Stomach (tissue), 4 donors: Measurements from ENCODE around the gene AFTPH.

ENCODE experiments used
- EP300 ChIP-seq: sonication (generic); formaldehyde crosslinking; IDR thresholded peaks from one replicate; pipeline ENCODE4 v1.6.1; 2017; ENCODE audit warnings: antibody characterized with exemption
- POLR2A ChIP-seq, 4 donors: fragments of 450-650 bp; IDR thresholded peaks; one replicate each; pipeline ENCODE4 v1.6.1; 2016; ENCODE audit warnings: antibody characterized with exemption in 4 of 4, control low read depth in 2 of 4, mild to moderate bottlenecking in 1 of 4, moderate library complexity in 1 of 4
- POLR2AphosphoS5 ChIP-seq, 3 donors: sonication (generic); formaldehyde crosslinking; IDR thresholded peaks; one replicate each; pipeline ENCODE4 v1.6.1; 2016; ENCODE audit warnings: antibody characterized with exemption in 3 of 3
- TF ChIP-seq, protein P1 (sequence below), 7 experiments: fragments of 450-650 bp in 4 of 7; fragments of 200-600 bp in 3 of 7; sonication (generic) in 3 of 7; IDR thresholded peaks; one replicate each; pipeline ENCODE4 v1.5.1; 2016 to 2019; ENCODE audit warnings: antibody characterized with exemption in 7 of 7, control low read depth in 2 of 7, mild to moderate bottlenecking in 1 of 7

- TF ChIP-seq, protein P1, sequence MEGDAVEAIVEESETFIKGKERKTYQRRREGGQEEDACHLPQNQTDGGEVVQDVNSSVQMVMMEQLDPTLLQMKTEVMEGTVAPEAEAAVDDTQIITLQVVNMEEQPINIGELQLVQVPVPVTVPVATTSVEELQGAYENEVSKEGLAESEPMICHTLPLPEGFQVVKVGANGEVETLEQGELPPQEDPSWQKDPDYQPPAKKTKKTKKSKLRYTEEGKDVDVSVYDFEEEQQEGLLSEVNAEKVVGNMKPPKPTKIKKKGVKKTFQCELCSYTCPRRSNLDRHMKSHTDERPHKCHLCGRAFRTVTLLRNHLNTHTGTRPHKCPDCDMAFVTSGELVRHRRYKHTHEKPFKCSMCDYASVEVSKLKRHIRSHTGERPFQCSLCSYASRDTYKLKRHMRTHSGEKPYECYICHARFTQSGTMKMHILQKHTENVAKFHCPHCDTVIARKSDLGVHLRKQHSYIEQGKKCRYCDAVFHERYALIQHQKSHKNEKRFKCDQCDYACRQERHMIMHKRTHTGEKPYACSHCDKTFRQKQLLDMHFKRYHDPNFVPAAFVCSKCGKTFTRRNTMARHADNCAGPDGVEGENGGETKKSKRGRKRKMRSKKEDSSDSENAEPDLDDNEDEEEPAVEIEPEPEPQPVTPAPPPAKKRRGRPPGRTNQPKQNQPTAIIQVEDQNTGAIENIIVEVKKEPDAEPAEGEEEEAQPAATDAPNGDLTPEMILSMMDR (IDR thresholded peaks at IDR 0.05): no peak
- TF ChIP-seq EP300 (no peak), POLR2A (IDR thresholded peaks at IDR 0.05) (no peak), POLR2AphosphoS5 (IDR thresholded peaks at IDR 0.05) (no peak)
Observed at GRCh38 chr2:64612575-64613195, 88.6 kb downstream of the AFTPH start.
